ENCODE data around the gene DNAJB2. TPM values are rescaled to one million over a fixed set of nuclear protein-coding genes. Genes with fewer than 3 reads are reported as not detected.

Gene DNAJB2
- total RNA-seq, 1 donor from 2014 or later, result 77.5 TPM

DNA sequence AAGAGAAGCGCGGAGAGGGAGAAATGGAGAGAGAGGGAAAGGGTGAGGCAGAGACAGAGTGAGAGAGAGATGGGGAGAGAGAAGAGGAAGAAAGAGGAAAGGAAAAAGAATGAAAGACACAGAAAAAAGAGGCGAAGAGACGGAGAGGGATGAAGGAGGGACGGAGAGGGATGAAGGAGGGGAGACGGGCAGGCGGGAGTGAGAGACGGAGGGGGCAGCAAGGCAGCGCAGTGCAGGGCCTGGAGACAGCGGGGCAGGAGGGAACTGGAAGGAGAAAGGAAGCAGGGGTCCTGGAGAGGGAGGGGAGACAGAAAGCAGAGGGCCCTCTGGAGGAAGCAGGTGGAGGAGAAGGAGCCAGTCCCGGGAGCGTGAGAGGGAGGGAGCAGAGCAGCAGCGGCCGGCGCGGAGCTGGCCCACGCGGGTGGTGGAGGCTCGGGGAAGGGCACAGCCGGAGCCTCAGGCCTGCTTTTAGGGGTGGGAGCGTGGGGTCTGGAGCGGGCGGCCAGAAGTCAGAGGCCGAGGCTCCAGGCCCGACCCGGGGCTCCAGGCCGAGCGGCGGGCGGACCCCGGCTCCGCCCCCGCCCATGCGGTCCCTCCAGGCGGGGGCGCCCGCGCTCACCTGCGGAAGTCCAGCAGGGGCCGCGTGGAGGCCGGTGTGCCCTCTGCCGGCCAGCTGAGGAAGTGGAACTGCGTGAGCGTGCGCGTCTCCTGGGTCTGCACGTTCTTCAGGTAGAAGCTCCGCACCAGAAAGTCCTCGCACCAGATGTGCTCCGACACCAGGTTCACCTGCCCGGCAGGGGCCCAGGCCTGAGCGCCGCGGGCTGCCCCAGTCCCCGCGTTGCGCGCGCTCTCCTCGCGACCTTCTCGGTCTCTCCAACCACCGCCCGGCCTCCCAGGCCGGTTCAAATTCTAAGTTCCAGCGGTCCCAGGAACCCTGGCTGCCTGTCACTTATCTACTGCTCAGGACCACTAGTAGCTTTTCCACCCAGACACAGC is 15.5 kb downstream of the DNAJB2 start:
- no peaks in the 10 kb centered on the region for H3K9me3 ChIP-seq (replicated peaks)
- DNase-seq, result peak; percentile 86
- peak overlapping the region; percentile 77 for H3K4me3 ChIP-seq
- TF ChIP-seq, protein P1, sequence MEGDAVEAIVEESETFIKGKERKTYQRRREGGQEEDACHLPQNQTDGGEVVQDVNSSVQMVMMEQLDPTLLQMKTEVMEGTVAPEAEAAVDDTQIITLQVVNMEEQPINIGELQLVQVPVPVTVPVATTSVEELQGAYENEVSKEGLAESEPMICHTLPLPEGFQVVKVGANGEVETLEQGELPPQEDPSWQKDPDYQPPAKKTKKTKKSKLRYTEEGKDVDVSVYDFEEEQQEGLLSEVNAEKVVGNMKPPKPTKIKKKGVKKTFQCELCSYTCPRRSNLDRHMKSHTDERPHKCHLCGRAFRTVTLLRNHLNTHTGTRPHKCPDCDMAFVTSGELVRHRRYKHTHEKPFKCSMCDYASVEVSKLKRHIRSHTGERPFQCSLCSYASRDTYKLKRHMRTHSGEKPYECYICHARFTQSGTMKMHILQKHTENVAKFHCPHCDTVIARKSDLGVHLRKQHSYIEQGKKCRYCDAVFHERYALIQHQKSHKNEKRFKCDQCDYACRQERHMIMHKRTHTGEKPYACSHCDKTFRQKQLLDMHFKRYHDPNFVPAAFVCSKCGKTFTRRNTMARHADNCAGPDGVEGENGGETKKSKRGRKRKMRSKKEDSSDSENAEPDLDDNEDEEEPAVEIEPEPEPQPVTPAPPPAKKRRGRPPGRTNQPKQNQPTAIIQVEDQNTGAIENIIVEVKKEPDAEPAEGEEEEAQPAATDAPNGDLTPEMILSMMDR (IDR thresholded peaks at IDR 0.05; ENCODE audit: borderline replicate concordance), result peak; percentile 99
- H3K4me1 ChIP-seq, result peaks cover 22% of the 10 kb centered on the region
- no peaks in the 10 kb centered on the region for H3K36me3 ChIP-seq
- intact Hi-C loops (cut with micrococcal nuclease), result loop anchor here (5.0 kb wide), 1 partner anchor 122 kb away; the partner anchor contains the start of gene SLC23A3
- H3K27ac ChIP-seq (replicated peaks), result peak overlapping the region; percentile 89
- H3K27me3 ChIP-seq (ENCODE audit: low read depth), result peaks cover 12% of the 10 kb centered on the region

GRCh38 chr2:219296142-219296541 is 17.0 kb downstream of the DNAJB2 start:
- Histone ChIP-seq H3K27me3 (ENCODE audit: low read depth) (peaks cover 26% of the 10 kb centered on the region), H3K36me3 (no peaks in the 10 kb centered on the region), H3K9me3 (replicated peaks) (no peaks in the 10 kb centered on the region), H3K4me1 (peaks cover 22% of the 10 kb centered on the region), H3K27ac (replicated peaks) (no peak overlapping the region), H3K4me3 (no peak overlapping the region)
- DNase-seq, result no peak
- intact Hi-C loops (cut with micrococcal nuclease), result loop anchor here (5.0 kb wide), 1 partner anchor 124 kb away; the partner anchor contains the start of gene SLC23A3
- TF ChIP-seq, protein P1 (IDR thresholded peaks at IDR 0.05; ENCODE audit: borderline replicate concordance), result no peak

DNA sequence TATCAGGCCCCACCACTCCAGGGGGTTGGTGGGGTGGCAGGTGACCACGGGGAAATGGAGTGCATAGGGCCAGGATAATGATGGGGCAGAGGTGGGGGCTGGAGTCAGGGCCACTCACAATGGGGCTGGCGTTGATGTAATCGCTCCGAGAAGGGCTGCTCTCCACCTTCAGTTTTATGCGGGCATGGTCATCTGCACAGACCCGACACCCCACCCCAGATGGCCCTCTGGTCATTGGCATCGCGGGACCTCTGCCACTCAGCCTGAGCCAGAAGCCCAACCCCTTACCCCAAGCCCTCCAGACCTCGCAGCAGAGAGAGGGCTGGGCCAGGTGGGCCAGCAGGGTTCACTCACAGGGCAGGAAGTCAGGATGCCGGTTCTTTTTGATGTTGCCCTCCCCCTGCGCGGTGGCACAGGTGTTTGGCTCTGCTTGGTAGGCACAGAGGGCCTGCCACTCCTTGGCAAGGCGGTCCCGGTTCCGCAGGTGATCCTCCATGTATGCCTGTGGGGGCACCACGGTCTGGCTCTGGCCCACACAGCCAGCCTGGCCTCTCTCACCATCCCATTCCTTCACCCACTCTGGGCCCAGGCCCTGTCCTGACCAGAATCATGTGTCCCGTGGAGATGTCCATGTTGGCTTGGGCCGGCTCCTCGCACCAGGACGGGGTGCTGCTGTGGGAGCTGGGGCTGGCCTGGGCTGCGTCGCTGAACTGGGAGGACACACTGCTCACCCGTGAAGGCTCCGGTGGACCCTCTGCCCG is 17.6 kb downstream of the DNAJB2 start:
- DNase-seq, result no peak
- intact Hi-C loops (cut with micrococcal nuclease), result loop anchor here (5.0 kb wide), 1 partner anchor 125 kb away; the partner anchor contains the start of gene SLC23A3
- no peaks in the 10 kb centered on the region for H3K9me3 ChIP-seq (replicated peaks)
- H3K4me1 ChIP-seq, result peaks cover 22% of the 10 kb centered on the region
- peaks cover 33% of the 10 kb centered on the region for H3K27me3 ChIP-seq (ENCODE audit: low read depth)
- TF ChIP-seq, protein P1 (IDR thresholded peaks at IDR 0.05; ENCODE audit: borderline replicate concordance), result no peak
- no peak overlapping the region for H3K27ac ChIP-seq (replicated peaks)
- H3K4me3 ChIP-seq, result no peak overlapping the region
- H3K36me3 ChIP-seq, result no peaks in the 10 kb centered on the region

- Histone ChIP-seq H3K36me3 (no peaks in the 10 kb centered on the region), H3K27ac (replicated peaks) (no peak overlapping the region), H3K27me3 (ENCODE audit: low read depth) (peaks cover 44% of the 10 kb centered on the region), H3K4me3 (no peak overlapping the region), H3K4me1 (peaks cover 22% of the 10 kb centered on the region), H3K9me3 (replicated peaks) (no peaks in the 10 kb centered on the region)
- TF ChIP-seq, protein P1 (IDR thresholded peaks at IDR 0.05; ENCODE audit: borderline replicate concordance), result no peak
- intact Hi-C loops (cut with micrococcal nuclease), result loop anchor here (5.0 kb wide), 1 partner anchor 126 kb away; the partner anchor contains the start of gene SLC23A3
- no peak for DNase-seq
Measured at GRCh38 chr2:219297766-219298456, 18.7 kb downstream of the DNAJB2 start.
